Stimulated activated naive CD8-positive, alpha-beta T cell treated with anti-CD3 and anti-CD28 coated beads, Interleukin-15, amount 100 ng/mL, for 72 hours (primary cell): Measurements from ENCODE around the gene PRXL2A.
A peak's percentile ranks its signal among the peaks of the same experiment; 100 is the strongest.

Experiments
- ATAC-seq: fragments of 150-1000 bp; cut with Tn5 transposase; 2 replicates; pipeline ENCODE4 v1.10.0; 2021; ENCODE audit warnings: mild to moderate bottlenecking, moderate library complexity
- DNase-seq, 2 donors: peaks; one replicate each; pipeline ENCODE4 v3.0.0; 2021 to 2022
- H3K27ac Mint-ChIP-seq, 2 donors: one replicate each; pipeline ENCODE4 v1.8.0; 2022; ENCODE audit warnings: mild to moderate bottlenecking in 2 of 2, mixed read lengths in 2 of 2, moderate library complexity in 2 of 2
- H3K27me3 Mint-ChIP-seq: one replicate; pipeline ENCODE4 v1.8.0; 2022; ENCODE audit warnings: mixed read lengths
- H3K4me1 Mint-ChIP-seq: one replicate; pipeline ENCODE4 v1.8.0; 2022; ENCODE audit warnings: mild to moderate bottlenecking, mixed read lengths
- H3K4me3 Mint-ChIP-seq, 2 donors: one replicate each; pipeline ENCODE4 v1.8.0; 2022; ENCODE audit warnings: mild to moderate bottlenecking in 2 of 2, mixed read lengths in 2 of 2, moderate library complexity in 1 of 2
- H3K9me3 Mint-ChIP-seq, 2 donors: one replicate each; pipeline ENCODE4 v1.8.0; 2022; ENCODE audit warnings: mixed read lengths in 2 of 2

The PRXL2A gene

DNA sequence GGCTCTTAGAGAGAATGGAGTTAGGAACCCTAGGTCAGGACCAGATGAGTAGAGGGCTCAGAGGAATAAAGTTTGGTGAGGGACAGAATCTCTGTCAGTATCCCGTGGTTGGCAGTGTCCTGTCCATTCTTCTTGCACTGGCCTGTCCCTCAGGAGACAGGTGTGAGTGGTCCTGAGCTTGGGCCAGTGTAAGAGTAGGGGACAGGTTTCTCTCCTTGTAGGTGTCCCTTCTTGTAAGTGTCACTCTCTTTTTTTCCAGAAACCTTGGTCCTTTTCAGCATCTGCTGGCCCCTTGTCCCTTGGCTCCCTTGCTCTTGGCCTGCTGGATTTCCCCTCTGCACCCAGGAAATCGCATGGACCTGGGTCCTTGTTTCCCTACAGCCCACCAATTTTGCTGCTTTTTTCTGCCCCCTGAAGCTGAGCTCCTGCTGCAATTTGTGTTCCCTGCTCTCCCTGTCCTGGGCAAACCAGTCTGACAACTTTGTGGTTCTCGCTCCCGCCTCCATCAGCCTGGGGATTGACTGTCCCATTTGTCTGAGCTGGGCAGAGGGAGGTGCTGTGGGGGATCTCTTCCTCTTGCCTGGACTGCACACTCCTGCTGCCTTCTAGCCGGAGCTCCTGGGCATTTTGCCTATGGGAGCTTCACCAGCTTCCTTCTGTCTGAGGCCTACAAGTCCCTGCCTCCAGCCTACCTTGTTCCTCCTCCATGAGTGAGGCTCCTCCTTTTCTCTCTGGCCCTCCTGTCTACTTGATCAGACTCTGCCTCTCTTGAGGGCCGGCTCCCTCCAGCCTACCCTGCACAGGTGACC is 52.3 kb downstream of the PRXL2A start:
- H3K27me3 Mint-ChIP-seq = no peaks in the 10 kb centered on the region
- no peaks in the 10 kb centered on the region for H3K9me3 Mint-ChIP-seq
- no peak for DNase-seq
- no peak for ATAC-seq
- H3K27ac Mint-ChIP-seq = peak overlapping the region; percentile 48 to 94
- H3K4me1 Mint-ChIP-seq = peaks cover 98% of the 10 kb centered on the region
- peak overlapping the region; percentile 71 to 81 for H3K4me3 Mint-ChIP-seq

DNA sequence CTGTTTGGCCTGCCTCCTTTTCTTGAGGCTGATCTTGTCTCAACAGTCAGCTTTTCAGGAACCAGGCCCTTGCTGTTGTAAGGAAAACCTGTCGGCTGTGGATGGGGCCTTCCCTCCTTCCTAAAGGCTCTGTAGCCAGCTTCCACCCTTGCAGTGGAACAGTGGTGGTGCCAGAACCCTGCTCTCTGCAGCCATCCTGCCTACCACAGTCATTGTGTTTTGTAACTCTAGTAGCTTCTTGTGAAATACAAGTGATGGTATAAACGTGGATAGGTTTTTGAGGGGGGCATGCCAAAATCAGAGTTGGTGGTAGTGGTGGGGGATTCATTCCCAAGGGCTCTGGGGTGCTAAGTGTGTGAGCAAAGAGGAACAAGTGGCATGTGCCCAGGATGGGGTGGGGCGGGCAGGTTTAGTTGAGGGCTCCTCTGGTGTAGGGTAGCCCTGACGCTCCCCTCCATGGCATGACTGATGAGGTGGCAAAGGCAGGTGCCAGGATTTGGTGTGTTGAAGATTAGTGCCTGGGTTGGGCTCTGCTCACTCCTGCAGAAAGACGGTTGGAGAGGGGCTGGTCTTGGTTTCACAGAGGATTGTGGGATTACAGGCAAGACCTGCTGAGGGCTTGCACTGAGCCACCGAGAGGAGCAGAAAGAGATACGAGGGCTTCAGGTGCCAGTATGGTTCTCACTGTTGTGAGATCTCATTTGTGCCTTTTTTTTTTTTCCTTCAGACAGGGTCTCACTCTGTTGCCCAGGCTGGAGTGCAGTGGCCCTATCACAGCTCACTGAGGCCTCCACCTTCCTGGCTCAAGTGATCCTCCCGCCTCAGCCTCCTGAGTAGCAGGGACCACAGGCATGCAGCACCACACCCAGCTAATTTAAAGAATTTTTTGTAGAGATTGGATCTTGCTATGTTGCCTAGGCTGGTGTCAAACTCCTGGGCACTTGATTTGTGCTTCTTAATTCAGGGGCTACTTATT is 53.1 kb downstream of the PRXL2A start:
- ATAC-seq = no peak
- DNase-seq = no peak
- H3K4me1 Mint-ChIP-seq = peaks cover 98% of the 10 kb centered on the region
- H3K27ac Mint-ChIP-seq = peak overlapping the region; percentile 23 to 89
- H3K4me3 Mint-ChIP-seq = peak overlapping the region; percentile 71 to 81
- H3K27me3 Mint-ChIP-seq = no peaks in the 10 kb centered on the region
- no peaks in the 10 kb centered on the region for H3K9me3 Mint-ChIP-seq

GRCh38 chr10:80462299-80462980 is 54.1 kb downstream of the PRXL2A start:
- Mint-ChIP-seq H3K27me3 (no peaks in the 10 kb centered on the region), H3K27ac (no peak overlapping the region), H3K4me1 (peaks cover 100% of the 10 kb centered on the region), H3K9me3 (no peaks in the 10 kb centered on the region), H3K4me3 (peak overlapping the region; percentile 20 to 57)
- no peak for DNase-seq
- no peak for ATAC-seq

DNA sequence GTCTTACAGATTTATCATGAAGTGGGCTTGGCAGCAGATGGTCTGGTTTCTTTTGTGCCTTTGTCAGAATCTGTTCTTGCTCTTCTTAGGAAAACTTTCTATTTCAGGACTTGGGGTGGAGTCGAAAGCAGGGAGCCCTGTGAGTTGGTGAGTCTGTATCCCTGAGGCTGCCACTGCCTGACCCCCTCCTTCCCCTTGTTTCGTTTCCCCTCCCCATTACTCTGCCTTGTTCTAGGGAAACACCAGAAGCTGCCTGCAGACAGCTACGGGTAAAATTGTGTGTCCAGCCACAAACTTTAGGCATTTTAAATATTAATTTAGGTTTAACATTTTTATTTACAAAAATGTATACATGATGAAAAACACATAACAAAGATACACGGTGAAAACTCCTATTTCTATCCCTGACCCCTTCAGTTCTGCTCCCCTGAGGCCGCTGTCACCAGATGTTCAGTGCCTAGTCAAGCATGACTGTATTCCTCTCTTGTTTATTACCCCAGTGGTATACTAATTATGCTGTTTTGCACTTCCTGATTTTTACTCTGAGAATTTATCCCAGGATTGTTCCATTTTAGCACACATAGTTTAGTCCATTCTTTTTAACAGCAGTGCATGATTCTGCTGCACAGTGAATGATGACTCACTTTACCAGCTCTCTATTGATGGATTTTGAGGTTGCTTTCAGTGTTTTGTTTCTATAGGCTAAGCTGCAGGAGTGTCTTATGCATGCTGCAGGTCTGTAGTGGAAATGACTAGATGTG is 54.8 kb downstream of the PRXL2A start:
- H3K27ac Mint-ChIP-seq = peak overlapping the region in 1 of 2 donors; percentile 90
- ATAC-seq (peak; percentile 58), DNase-seq (no peak)
- peaks cover 100% of the 10 kb centered on the region for H3K4me1 Mint-ChIP-seq
- no peaks in the 10 kb centered on the region for H3K9me3 Mint-ChIP-seq
- H3K27me3 Mint-ChIP-seq = no peaks in the 10 kb centered on the region
- peak overlapping the region; percentile 76 to 83 for H3K4me3 Mint-ChIP-seq

DNA sequence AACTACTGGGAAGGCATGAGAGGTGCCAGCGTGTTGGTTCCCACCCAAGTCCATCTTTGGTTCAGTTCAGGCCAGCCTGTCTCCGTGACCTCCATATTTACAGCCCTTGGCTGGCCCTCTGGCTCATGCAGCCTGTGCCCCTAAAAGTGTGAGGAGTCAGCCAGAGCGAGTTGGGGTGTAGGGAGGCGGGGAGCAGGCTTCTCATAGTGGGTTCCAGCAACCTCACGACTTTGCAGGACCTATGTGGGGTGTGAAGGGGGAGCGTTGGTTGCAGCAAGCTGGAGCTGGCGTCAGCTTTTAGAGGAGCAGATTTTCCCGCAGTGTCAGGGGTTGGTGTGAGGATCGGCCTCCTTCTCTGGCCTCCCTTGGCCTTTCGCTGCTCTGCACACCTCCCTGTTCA is 55.5 kb downstream of the PRXL2A start:
- ATAC-seq = no peak
- Mint-ChIP-seq H3K4me3 (peak overlapping the region; percentile 76 to 83), H3K27ac (peak overlapping the region; percentile 69 to 90), H3K27me3 (no peaks in the 10 kb centered on the region), H3K4me1 (peaks cover 100% of the 10 kb centered on the region), H3K9me3 (no peaks in the 10 kb centered on the region)
- DNase-seq = no peak

DNA sequence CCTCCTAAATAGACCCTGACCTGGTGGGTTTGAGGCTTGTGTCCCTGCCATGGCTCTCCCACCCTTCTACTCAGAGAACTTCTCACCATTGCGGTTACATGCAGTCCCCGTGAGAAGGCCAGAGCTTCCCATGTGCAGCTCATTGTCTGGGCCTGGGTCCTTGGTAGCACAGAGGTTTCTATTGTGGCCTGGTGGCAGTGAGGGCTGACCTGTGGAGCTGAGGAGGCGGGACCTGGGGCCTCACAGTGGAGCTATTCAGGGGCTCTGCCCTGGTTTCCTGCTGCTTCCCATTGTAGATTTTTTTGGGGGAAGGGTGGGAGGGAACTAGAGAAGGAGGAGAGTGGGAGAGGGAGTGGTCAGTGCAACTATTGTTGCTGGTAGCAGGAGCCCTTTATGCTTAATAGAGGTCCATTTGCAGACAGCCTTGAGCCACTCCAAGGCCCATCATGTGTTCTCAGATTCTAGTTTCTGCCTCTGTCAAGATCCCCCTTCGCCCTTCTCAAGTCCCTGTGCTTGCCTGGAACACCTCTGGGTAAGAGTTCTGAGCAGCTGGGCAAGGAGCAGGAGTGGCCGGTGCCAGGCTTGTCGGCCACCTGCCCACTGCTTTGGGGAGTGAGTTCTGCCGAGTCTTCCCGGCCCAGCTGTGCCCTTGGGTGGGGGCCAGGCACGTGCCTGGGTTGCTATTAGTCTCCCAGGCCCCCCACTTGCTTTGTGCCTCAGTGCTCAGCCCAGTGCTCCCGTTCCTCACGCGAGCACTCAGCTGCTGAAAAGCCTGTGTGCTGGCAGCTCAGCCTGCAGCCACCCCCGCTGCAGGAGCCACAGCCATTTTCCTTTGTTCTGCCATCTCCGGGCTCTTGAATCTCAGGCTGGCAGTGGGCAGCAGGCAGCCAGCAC is 56.5 kb downstream of the PRXL2A start:
- no peaks in the 10 kb centered on the region for H3K9me3 Mint-ChIP-seq

GRCh38 chr10:80465451-80465835 is 57.1 kb downstream of the PRXL2A start:
- peak overlapping the region; percentile 76 to 83 for H3K4me3 Mint-ChIP-seq
- no peaks in the 10 kb centered on the region for H3K9me3 Mint-ChIP-seq
- no peaks in the 10 kb centered on the region for H3K27me3 Mint-ChIP-seq
- H3K27ac Mint-ChIP-seq = peak overlapping the region; percentile 30 to 96
- DNase-seq (no peak), ATAC-seq (peak; percentile 8)
- peaks cover 100% of the 10 kb centered on the region for H3K4me1 Mint-ChIP-seq

More for the DNA sequence above, 56.5 kb downstream of the PRXL2A start:
- H3K27me3 Mint-ChIP-seq = no peaks in the 10 kb centered on the region
- H3K4me3 Mint-ChIP-seq = peak overlapping the region; percentile 76 to 83
- H3K27ac Mint-ChIP-seq = peak overlapping the region; percentile 30 to 96
- ATAC-seq (peak; percentile 7), DNase-seq (no peak)
- H3K4me1 Mint-ChIP-seq = peaks cover 100% of the 10 kb centered on the region

- Mint-ChIP-seq H3K27me3 (no peaks in the 10 kb centered on the region), H3K9me3 (no peaks in the 10 kb centered on the region), H3K4me3 (peak overlapping the region; percentile 76 to 83), H3K4me1 (peaks cover 100% of the 10 kb centered on the region), H3K27ac (peak overlapping the region; percentile 72 to 75)
- DNase-seq = no peak
- peak; percentile 58 for ATAC-seq
Measured at GRCh38 chr10:80465839-80466590, 57.7 kb downstream of the PRXL2A start.

DNA sequence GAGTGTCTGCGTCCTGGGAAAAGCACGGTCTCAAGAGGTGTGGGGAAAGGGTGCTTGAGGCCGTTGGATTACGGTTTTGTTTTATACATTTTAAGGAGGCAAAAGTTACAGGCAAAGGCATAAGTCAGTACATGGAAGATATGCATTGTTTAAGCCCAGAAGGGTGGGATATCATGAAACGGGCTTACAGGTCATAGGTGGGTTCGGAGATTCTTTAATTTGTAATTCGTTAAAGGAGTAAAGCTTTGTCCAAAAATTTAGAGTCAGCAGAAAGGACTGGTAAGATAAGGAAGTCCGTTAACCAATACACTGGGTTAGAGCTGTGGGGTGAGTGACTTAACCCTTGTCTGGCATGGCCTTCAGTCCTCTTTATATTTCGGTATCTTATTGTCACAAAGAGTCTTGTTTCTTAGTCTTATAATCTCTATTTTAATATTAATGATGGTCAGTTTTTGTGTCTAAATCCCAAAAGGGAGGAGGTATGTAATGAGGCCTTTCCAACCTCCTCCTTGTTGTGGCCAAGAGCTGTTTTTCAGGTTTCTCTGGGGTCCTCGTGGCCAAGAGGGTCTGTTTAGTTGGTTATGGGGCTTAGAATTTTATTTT is 58.5 kb downstream of the PRXL2A start:
- Mint-ChIP-seq H3K9me3 (no peaks in the 10 kb centered on the region), H3K4me3 (peak overlapping the region; percentile 76 to 83), H3K4me1 (peaks cover 100% of the 10 kb centered on the region), H3K27ac (peak overlapping the region; percentile 75 to 79), H3K27me3 (no peaks in the 10 kb centered on the region)
- no peak for DNase-seq
- no peak for ATAC-seq

- DNase-seq (peak in 1 of 2 donors; percentile 67), ATAC-seq (peak; percentile 50)
- H3K4me1 Mint-ChIP-seq = peaks cover 100% of the 10 kb centered on the region
- H3K27me3 Mint-ChIP-seq = no peaks in the 10 kb centered on the region
- H3K4me3 Mint-ChIP-seq = peak overlapping the region; percentile 76 to 83
- no peaks in the 10 kb centered on the region for H3K9me3 Mint-ChIP-seq
- peak overlapping the region; percentile 75 to 94 for H3K27ac Mint-ChIP-seq
Measured at GRCh38 chr10:80468002-80468401, 59.7 kb downstream of the PRXL2A start.

DNA sequence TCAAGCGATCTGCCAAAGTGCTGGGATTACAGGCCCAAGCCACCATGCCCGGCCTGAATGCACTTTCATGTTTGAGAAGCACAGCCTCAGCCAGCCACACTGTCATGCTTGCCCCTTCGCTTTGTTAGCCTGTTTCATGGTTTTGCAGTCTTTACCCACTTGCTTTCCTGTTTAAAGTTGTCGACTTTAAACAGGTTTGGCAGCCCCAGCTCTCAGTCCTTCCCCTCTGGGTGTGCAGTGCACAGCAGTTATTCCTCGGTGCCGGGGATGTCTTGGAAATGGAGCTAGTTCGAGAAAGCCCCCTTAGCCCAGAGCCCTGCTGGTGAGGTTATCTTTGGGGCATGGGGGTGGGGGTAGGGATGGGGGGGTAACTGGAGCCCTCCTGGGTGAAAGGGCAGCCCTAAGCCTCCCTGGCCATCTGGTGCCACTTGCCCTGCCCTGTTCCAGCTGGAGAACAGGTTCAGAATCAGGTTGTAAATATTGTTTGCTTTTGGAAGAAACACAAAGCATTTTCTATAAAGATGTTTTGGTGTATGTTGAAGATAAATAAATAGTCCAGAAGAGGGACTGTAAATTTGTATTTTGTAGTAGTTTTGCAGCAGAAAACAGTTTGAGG is 60.6 kb downstream of the PRXL2A start:
- DNase-seq = no peak
- Mint-ChIP-seq H3K27ac (peak overlapping the region; percentile 89 to 94), H3K4me1 (peaks cover 100% of the 10 kb centered on the region), H3K4me3 (peak overlapping the region; percentile 76 to 83), H3K27me3 (no peaks in the 10 kb centered on the region), H3K9me3 (no peaks in the 10 kb centered on the region)
- no peak for ATAC-seq

GRCh38 chr10:80470266-80470665 is 61.9 kb downstream of the PRXL2A start:
- H3K4me1 Mint-ChIP-seq = peaks cover 100% of the 10 kb centered on the region
- peak overlapping the region in 1 of 2 donors; percentile 37 for H3K4me3 Mint-ChIP-seq
- H3K9me3 Mint-ChIP-seq = no peaks in the 10 kb centered on the region
- H3K27me3 Mint-ChIP-seq = no peaks in the 10 kb centered on the region
- DNase-seq (no peak), ATAC-seq (no peak)
- peak overlapping the region in 1 of 2 donors; percentile 98 for H3K27ac Mint-ChIP-seq

- peaks cover 99% of the 10 kb centered on the region for H3K4me1 Mint-ChIP-seq
- peak overlapping the region; percentile 80 to 81 for H3K4me3 Mint-ChIP-seq
- H3K27ac Mint-ChIP-seq = peak overlapping the region; percentile 95 to 98
- H3K9me3 Mint-ChIP-seq = no peaks in the 10 kb centered on the region
- H3K27me3 Mint-ChIP-seq = no peaks in the 10 kb centered on the region
- ATAC-seq (peak; percentile 24), DNase-seq (no peak)
Measured at GRCh38 chr10:80471001-80471400, 62.6 kb downstream of the PRXL2A start.
